Uterus (tissue), 2 donors: ENCODE results near the gene PLPP4.

ENCODE experiments used
- CTCF ChIP-seq, 4 experiments: fragments of 200-600 bp in 2 of 4; fragments of 450-650 bp in 2 of 4; sonication (generic) in 2 of 4; IDR thresholded peaks; one replicate each; pipeline ENCODE4 v1.5.1; 2016 to 2019; ENCODE audit warnings: antibody characterized with exemption in 4 of 4, mild to moderate bottlenecking in 2 of 4, moderate library complexity in 1 of 4
- POLR2A ChIP-seq, 2 donors: fragments of 450-650 bp; IDR thresholded peaks; one replicate each; pipeline ENCODE4 v1.6.1; 2016; ENCODE audit warnings: antibody characterized with exemption in 2 of 2, mild to moderate bottlenecking in 1 of 2, moderate library complexity in 1 of 2

GRCh38 chr10:120599200-120599724, 142.2 kb downstream of the PLPP4 start:
- no peak for TF ChIP-seq POLR2A (IDR thresholded peaks at IDR 0.05)
- TF ChIP-seq CTCF (IDR thresholded peaks at IDR 0.05): no peak
